Lung (tissue), 12 donors: ENCODE measurements around the gene C1orf21. TPM values are rescaled to one million over a fixed set of nuclear protein-coding genes. Genes with fewer than 3 reads are reported as not detected.

Experiments used
- ATAC-seq: fragments of 200-7000 bp; cut with Tn5 transposase; one replicate; pipeline ENCODE4 v1.9.1; 2020; ENCODE audit warnings: moderate number of reproducible peaks; ENCODE audit not compliant: insufficient read depth, low FRiP score
- DNase-seq, 3 donors: peaks; one replicate each; pipeline ENCODE4 v3.0.0-alpha.2; 2013 to 2017
- H3K27ac ChIP-seq, 2 donors: one replicate each; pipeline ENCODE4 v1.5.1; 2013; ENCODE audit warnings: mild to moderate bottlenecking in 2 of 2, moderate library complexity in 2 of 2, control low read depth in 1 of 2, inconsistent platforms in 1 of 2, low read depth in 1 of 2, low read length in 1 of 2
- H3K27me3 ChIP-seq, 3 donors: one replicate each; pipeline ENCODE4 v1.5.1; 2013; ENCODE audit warnings: low read length in 2 of 3; ENCODE audit not compliant: control insufficient read depth in 3 of 3, insufficient read depth in 3 of 3
- H3K36me3 ChIP-seq, 4 donors: one replicate each; pipeline ENCODE4 v1.5.1; 2013; ENCODE audit warnings: low read length in 4 of 4, mild to moderate bottlenecking in 1 of 4, moderate library complexity in 1 of 4; ENCODE audit not compliant: control insufficient read depth in 4 of 4, insufficient read depth in 4 of 4
- H3K4me1 ChIP-seq, 5 donors: one replicate each; pipeline ENCODE4 v1.5.1; 2013; ENCODE audit warnings: low read length in 5 of 5, mild to moderate bottlenecking in 2 of 5, moderate library complexity in 1 of 5; ENCODE audit not compliant: control insufficient read depth in 5 of 5, insufficient read depth in 5 of 5
- H3K4me3 ChIP-seq: one replicate; pipeline ENCODE4 v1.5.1; 2013; ENCODE audit warnings: mild to moderate bottlenecking, control low read depth, moderate library complexity
- H3K9ac ChIP-seq, 2 donors: one replicate each; pipeline ENCODE4 v1.5.1; 2013; ENCODE audit warnings: low read length in 2 of 2, control low read depth in 1 of 2; ENCODE audit not compliant: insufficient read depth in 1 of 2
- H3K9me3 ChIP-seq, 4 donors: one replicate each; pipeline ENCODE4 v1.5.1; 2013; ENCODE audit warnings: low read length in 3 of 4, mild to moderate bottlenecking in 1 of 4, moderate library complexity in 1 of 4; ENCODE audit not compliant: control insufficient read depth in 4 of 4, insufficient read depth in 3 of 4
- WGBS, 2 donors: extraction: QIAGEN DNeasy Blood & Tissue Kit; methylation state at CpG; one replicate each; pipeline ENCODE4 v1.1.7; 2013; 5-methylcytosine and 5-hydroxymethylcytosine counted together
- polyA plus RNA-seq, 2 donors: library from polyadenylated mRNA; stranded (reverse); fragments of 200-250 nt; gene quantifications; one replicate each; pipeline ENCODE4 v1.2.1, GENCODE V29; 2013
- total RNA-seq, 2 donors: library from RNA; depleted of rRNA in 1 of 2; stranded (reverse); fragments of >200 nt in 1 of 2; gene quantifications; one replicate each; pipeline ENCODE4 v1.2.1, GENCODE V29; 2014 to 2021
- TF ChIP-seq, protein P1 (sequence below): IDR thresholded peaks from 2 replicates; pipeline ENCODE4 v1.5.1; 2012; ENCODE audit warnings: mild to moderate bottlenecking; ENCODE audit errors: control extremely low read depth, extremely low read depth
- donor health status: control.
- donor health status: control.
- donor health status: Bipolar disorder and iron deficiency.
- donor health status: healthy.
- donor health status: DM: yes; HTN: yes; CAD: no.

C1orf21 gene
- total and polyA plus RNA-seq, 4 donors = 16.2 to 59.9 (median 45.5) TPM

- 87 to 90% methylated on average over 2 of the region's 2 CpGs for WGBS, 2 donors
- H3K36me3 ChIP-seq = no peaks in the 10 kb centered on the region
- TF ChIP-seq, protein P1, sequence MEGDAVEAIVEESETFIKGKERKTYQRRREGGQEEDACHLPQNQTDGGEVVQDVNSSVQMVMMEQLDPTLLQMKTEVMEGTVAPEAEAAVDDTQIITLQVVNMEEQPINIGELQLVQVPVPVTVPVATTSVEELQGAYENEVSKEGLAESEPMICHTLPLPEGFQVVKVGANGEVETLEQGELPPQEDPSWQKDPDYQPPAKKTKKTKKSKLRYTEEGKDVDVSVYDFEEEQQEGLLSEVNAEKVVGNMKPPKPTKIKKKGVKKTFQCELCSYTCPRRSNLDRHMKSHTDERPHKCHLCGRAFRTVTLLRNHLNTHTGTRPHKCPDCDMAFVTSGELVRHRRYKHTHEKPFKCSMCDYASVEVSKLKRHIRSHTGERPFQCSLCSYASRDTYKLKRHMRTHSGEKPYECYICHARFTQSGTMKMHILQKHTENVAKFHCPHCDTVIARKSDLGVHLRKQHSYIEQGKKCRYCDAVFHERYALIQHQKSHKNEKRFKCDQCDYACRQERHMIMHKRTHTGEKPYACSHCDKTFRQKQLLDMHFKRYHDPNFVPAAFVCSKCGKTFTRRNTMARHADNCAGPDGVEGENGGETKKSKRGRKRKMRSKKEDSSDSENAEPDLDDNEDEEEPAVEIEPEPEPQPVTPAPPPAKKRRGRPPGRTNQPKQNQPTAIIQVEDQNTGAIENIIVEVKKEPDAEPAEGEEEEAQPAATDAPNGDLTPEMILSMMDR = no peak
- DNase-seq (no peak), ATAC-seq (no peak)
- H3K9ac ChIP-seq = no peak overlapping the region
- no peak overlapping the region for H3K27ac ChIP-seq
- H3K4me1 ChIP-seq = no peaks in the 10 kb centered on the region
- no peak overlapping the region for H3K4me3 ChIP-seq
- H3K9me3 ChIP-seq = no peaks in the 10 kb centered on the region
- peaks cover 0 to 2% (median 0%) of the 10 kb centered on the region in 3 donors for H3K27me3 ChIP-seq
These were observed 36.3 kb upstream of the C1orf21 start for GRCh38 chr1:184350573-184350972.

- Histone ChIP-seq H3K27me3 (peaks cover 0 to 2% (median 0%) of the 10 kb centered on the region in 3 donors), H3K27ac (no peak overlapping the region), H3K9ac (no peak overlapping the region), H3K36me3 (no peaks in the 10 kb centered on the region), H3K9me3 (no peaks in the 10 kb centered on the region), H3K4me1 (no peaks in the 10 kb centered on the region), H3K4me3 (no peak overlapping the region)
- TF ChIP-seq, protein P1 = no peak
- 78% methylated on average over 3 of the region's 3 CpGs for WGBS, 2 donors
- DNase-seq (no peak), ATAC-seq (no peak)
These were observed 35.3 kb upstream of the C1orf21 start for GRCh38 chr1:184351416-184351975.

GRCh38 chr1:184352776-184353175 lies 34.1 kb upstream of the C1orf21 start:
- ATAC-seq (no peak), DNase-seq (no peak)
- TF ChIP-seq, protein P1 = no peak
- H3K9ac ChIP-seq = no peak overlapping the region
- no peaks in the 10 kb centered on the region for H3K4me1 ChIP-seq
- no peaks in the 10 kb centered on the region for H3K9me3 ChIP-seq
- H3K36me3 ChIP-seq = no peaks in the 10 kb centered on the region
- H3K27ac ChIP-seq = no peak overlapping the region
- no peak overlapping the region for H3K4me3 ChIP-seq
- peaks cover 0 to 2% (median 0%) of the 10 kb centered on the region in 3 donors for H3K27me3 ChIP-seq
- WGBS, 2 donors = 91 to 96% methylated on average over 1 of the region's 1 CpG

DNA sequence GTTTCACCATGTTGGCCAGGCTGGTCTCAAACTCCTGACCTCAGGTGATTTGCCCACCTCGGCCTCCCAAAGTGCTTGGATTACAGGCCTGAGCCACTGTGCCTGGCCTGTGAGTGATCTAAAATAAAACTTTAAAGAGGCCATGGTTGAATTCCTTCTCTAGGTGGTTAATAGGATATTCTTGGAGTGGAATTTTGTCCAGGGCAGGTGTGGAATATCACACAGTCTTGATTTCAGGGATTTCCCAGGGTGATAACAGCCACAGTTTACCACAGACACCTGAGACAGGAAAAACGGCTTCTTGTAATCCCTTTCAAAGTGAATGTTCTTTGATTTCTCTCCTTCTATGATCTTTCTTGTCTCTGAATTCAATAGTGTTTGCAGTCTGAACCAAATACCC lies 32.1 kb upstream of the C1orf21 start:
- TF ChIP-seq, protein P1 = no peak
- no peak overlapping the region for H3K4me3 ChIP-seq
- WGBS, 2 donors = 93% methylated on average over 2 of the region's 2 CpGs
- ATAC-seq = no peak
- no peaks in the 10 kb centered on the region for H3K4me1 ChIP-seq
- peaks cover 0 to 2% (median 0%) of the 10 kb centered on the region in 3 donors for H3K27me3 ChIP-seq
- no peak for DNase-seq
- no peaks in the 10 kb centered on the region for H3K9me3 ChIP-seq
- H3K9ac ChIP-seq = no peak overlapping the region
- no peak overlapping the region for H3K27ac ChIP-seq
- H3K36me3 ChIP-seq = no peaks in the 10 kb centered on the region
